HG02840 (cell line): ENCODE results near the gene ALG12.
"Not testable (repeated sequence)": the region's sequence is repeated elsewhere in the genome, so short reads cannot be mapped to it uniquely, and the experiment has no call there.

Experiments used
- ATAC-seq: cut with Tn5 transposase; IDR thresholded peaks from one replicate; pipeline ENCODE4 v1.9.1; 2021; ENCODE audit warnings: mild to moderate bottlenecking, moderate library complexity, moderate number of reproducible peaks; ENCODE audit not compliant: unreplicated experiment, low FRiP score

Gene ALG12

DNA sequence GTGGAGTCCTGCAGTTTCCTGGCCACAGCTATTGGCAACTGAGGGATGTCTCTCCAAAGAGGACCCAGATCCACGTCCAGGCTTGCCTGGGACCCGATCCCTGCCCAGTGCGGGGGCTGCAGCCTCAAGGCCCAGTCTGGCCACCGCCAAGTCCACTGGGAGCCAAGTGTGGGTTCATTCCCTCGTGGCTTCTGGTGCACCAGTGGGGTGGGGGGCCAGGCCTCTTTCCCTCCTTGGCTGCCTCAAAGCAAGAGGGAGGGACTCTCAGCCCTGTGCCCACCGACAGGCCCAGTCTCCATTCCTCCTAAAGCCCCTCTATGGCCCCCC, 29.0 kb upstream of the ALG12 start:
- ATAC-seq, result no peak

- ATAC-seq, result no peak
Measured at GRCh38 chr22:49946612-49947295, 28.5 kb upstream of the ALG12 start.

DNA sequence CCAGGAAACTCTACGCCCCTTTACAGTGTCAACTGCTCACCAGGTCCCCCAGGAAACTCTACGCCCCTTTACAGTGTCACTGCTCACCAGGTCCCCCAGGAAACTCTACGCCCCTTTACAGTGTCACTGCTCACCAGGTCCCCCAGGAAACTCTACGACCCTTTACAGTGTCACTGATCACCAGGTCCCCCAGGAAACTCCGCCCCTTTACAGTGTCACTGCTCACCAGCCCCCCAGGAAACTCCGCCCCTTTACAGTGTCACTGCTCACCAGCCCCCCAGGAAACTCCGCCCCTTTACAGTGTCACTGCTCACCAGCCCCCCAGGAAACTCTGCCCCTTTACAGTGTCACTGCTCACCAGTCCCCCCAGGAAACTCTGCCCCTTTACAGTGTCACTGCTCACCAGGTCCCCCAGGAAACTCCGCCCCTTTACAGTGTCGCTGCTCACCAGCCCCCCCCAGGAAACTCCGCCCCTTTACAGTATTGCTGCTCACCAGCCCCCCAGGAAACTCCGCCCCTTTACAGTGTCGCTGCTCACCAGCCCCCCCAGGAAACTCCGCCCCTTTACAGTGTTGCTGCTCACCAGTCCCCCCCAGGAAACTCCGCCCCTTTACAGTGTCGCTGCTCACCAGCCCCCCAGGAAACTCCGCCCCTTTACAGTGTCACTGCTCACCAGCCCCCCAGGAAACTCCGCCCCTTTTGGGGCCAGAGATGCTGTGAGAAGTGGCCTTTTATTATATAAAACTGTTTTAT, 27.0 kb upstream of the ALG12 start:
- not testable (repeated sequence) for ATAC-seq

DNA sequence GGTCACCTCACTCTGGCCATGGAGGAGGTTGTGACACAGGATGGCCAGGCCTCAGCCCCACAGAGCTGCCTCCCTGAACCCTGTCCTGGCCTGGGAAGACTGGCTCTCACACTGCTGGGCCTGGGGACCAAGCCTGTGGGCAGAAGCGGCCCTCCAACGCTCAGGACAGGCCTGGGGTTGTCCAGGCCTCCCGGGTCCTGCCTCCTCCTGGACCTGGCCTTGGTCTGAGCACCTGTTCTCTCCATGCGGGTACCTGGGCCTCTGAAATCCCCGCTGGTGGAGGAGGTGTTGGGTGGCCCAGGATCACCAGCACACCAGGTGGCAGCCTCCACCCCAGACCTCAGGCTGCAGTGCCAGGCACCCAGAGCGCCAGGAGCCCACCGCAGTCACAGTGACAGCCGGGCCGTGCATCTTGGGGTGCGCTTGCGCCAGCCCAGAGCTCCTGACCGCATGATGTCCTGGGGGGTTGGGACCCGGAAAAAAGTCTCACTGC, 26.2 kb upstream of the ALG12 start:
- no peak for ATAC-seq

- no peak for ATAC-seq
Measured at GRCh38 chr22:49943771-49944398, 25.6 kb upstream of the ALG12 start.

GRCh38 chr22:49943405-49943765, 25.1 kb upstream of the ALG12 start:
- ATAC-seq, result no peak

DNA sequence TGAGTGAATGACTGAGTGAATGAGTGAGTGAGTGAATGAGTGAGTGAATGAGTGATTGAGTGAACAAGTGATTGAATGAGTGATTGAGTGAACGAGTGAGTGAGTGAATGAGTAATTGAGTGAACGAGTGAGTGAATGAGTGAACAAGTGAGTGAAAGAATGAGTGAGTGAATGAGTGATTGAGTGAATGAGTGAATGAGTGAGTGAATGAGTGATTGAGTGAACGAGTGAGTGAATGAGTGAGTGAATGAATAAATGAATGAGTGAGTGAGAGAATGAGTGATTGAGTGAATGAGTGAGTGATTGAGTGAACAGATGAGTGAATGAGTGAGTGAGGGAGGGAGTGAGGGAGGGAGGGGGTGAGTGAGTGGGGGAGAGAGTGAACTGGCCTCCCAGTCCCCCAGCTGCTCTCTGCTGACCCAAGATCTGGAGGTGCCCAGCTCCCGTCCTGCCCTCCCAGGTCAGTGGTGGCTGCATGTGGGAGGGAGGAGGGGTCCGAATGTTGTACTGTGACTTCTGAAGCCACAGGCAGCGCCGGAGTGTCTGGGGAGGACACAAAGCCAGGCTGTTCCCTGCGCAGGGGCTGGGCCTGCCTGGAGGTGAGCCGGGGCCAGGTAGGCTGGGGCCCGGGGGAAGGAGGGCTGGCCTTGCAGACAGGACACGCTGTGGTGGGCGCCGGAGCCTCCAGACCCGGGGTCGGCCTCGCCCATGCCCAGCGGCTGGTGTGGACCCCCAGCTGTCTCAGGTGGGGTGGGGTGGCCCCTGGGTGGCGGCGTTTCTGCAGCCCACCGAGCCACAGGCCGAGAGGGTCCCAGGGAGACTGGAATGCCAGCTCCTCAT, 24.5 kb upstream of the ALG12 start:
- ATAC-seq, result no peak

GRCh38 chr22:49941507-49942316, 23.5 kb upstream of the ALG12 start:
- ATAC-seq, result no peak

GRCh38 chr22:49938565-49939136, 20.4 kb upstream of the ALG12 start:
- no peak for ATAC-seq

GRCh38 chr22:49937758-49938564, 19.7 kb upstream of the ALG12 start:
- no peak for ATAC-seq

DNA sequence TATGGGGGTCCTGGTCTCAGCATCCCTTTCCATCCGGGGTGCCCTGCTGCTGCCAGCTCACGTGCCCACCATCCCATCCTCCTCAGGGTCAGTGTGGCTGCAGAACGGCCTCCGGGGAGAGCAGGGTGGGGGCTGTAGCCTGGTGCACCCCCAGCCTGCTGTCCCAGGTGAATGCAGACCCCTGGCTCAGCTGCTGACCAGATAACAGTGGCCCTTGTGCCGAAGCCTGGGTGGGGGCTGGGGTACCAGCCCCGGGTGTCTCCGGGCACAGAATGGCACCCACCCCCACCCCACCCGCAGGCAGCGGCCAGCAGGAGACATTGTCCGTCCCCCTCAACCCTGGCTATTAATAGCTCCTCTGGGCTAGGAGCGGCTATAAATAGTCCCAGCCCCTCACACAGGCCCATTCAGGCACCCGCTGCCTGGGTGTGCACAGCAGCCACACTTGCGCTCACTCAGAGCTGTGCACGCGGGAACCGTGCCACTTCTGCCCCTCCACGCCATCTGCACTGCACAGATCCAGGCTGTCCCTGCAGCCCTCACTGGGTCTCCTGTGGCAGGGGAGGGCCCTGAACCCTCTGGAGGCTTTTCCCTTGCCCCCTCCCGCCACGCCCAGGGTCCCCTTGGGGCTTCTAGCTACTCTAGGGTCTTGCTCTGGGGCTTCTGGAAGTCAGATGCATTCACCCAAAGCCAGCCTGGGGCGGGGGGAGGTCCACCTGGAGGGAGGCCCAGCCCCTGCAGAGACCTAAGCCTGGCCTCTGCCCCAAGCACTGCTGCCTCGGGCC, 18.9 kb upstream of the ALG12 start:
- ATAC-seq, result no peak

DNA sequence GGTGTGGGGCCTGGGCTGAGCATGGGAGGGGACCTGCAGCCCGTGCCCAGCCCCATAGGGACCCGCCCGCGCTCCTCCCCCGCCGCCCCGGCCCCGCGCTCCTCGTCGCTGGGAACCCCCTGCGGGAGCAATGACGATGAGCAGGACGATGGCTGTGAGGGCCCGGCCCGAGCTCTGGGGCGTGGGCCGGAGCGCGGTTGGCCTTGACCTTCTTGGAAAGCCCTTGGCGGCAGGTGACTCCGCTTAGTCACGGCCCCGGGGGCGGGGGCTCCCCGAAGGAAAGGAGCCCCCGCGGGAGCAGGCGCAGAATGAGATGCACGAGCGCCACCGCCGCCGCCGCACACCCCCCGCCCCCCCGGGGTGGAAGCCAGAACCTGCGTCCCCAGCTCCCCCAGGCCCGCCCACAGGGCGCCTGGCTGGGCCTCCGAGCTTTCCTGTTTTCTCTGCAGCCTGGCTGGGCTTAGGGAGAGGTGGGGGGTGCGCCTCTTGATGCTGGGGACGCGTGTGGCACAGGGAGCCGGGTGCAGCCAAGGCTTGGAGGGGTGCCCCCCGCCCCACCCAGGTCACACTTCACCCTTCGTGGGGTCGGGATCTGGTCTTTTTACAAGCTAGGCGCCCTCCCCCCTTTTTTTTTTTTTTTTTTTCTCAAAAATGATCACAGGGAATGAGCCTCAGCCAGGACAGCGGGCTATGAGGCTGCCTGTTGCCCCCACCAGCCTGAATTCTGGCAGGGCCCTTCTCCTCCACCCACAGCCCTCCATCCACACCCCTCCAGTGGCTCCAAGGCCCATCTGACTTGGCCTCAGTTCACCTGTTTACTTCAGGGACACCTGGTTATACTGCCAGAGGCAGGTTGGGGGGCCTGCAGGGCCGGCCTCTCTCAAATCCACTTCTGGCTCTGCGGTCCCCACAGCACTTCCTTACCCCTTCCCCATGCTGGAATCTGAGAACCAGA, 18.1 kb upstream of the ALG12 start:
- ATAC-seq, result peak; percentile 60

- no peak for ATAC-seq
Measured at GRCh38 chr22:49935561-49935960, 17.3 kb upstream of the ALG12 start.

GRCh38 chr22:49934891-49935557, 16.8 kb upstream of the ALG12 start:
- no peak for ATAC-seq

- no peak for ATAC-seq
Measured at GRCh38 chr22:49934160-49934890, 16.1 kb upstream of the ALG12 start.
